Neural cell (in vitro differentiated cells): Measurements from ENCODE around the gene GNG4. TPM values are rescaled to one million over a fixed set of nuclear protein-coding genes. Genes with fewer than 3 reads are reported as not detected.
"Not testable (repeated sequence)": the region's sequence is repeated elsewhere in the genome, so short reads cannot be mapped to it uniquely, and the experiment has no call there.

Experiments
- H2AFZ ChIP-seq: fragments of 200-600, 300-800 bp; sonication (generic), shearing (Covaris generic); 2 replicates; pipeline ENCODE4 v1.6.0; 2014; ENCODE audit warnings: low read depth, mild to moderate bottlenecking, antibody characterized with exemption, low read length, moderate library complexity
- H3F3A ChIP-seq: fragments of 200-600 bp; shearing (Covaris generic); 2 replicates; pipeline ENCODE4 v1.6.1; 2016; ENCODE audit warnings: mild to moderate bottlenecking, moderate library complexity, mixed read lengths, antibody characterized with exemption, low read length; ENCODE audit not compliant: insufficient read depth, poor library complexity, severe bottlenecking
- H3K27ac ChIP-seq: fragments of 200-600, 300-800 bp; sonication (generic), shearing (Covaris generic); 2 replicates; pipeline ENCODE4 v1.5.1; 2014; ENCODE audit warnings: mild to moderate bottlenecking, low read length, moderate library complexity
- H3K27me3 ChIP-seq: fragments of 300-800, 200-600 bp; sonication (generic), shearing (Covaris generic); 2 replicates; pipeline ENCODE4 v1.6.0; 2014; ENCODE audit warnings: mild to moderate bottlenecking, low read depth, low read length, moderate library complexity; ENCODE audit not compliant: insufficient read depth
- H3K36me3 ChIP-seq: fragments of 300-800, 200-600 bp; sonication (generic), shearing (Covaris generic); 2 replicates; pipeline ENCODE4 v1.5.1; 2014; ENCODE audit warnings: mild to moderate bottlenecking, antibody characterized with exemption, low read length, moderate library complexity; ENCODE audit not compliant: insufficient read depth
- H3K4me2 ChIP-seq: fragments of 300-800, 200-600 bp; sonication (generic), shearing (Covaris generic); 2 replicates; pipeline ENCODE4 v1.6.0; 2014; ENCODE audit warnings: mild to moderate bottlenecking, low read length
- H3K4me3 ChIP-seq: fragments of 300-800, 200-600 bp; sonication (generic), shearing (Covaris generic); 2 replicates; pipeline ENCODE4 v1.5.1; 2014; ENCODE audit warnings: mild to moderate bottlenecking, low read length, moderate library complexity
- H3K79me2 ChIP-seq: fragments of 200-600 bp; shearing (Covaris generic); replicated peaks from 2 replicates; pipeline ENCODE4 v1.6.0; 2014; ENCODE audit warnings: mild to moderate bottlenecking, low read length, moderate library complexity; ENCODE audit not compliant: insufficient read depth
- H3K9ac ChIP-seq: fragments of 300-800, 200-600 bp; sonication (generic), shearing (Covaris generic); 2 replicates; pipeline ENCODE4 v1.6.1; 2016; ENCODE audit warnings: mild to moderate bottlenecking, low read length, mixed read lengths
- H3K9me2 ChIP-seq: fragments of 200-600 bp; shearing (Covaris generic); 2 replicates; pipeline ENCODE4 v1.6.1; 2016; ENCODE audit warnings: mild to moderate bottlenecking, low read length, mixed read lengths; ENCODE audit not compliant: insufficient read depth
- H3K9me3 ChIP-seq: fragments of 200-600, 300-800 bp; sonication (generic), shearing (Covaris generic); 2 replicates; pipeline ENCODE4 v1.6.1; 2016; ENCODE audit warnings: mild to moderate bottlenecking, mixed run types, low read length, moderate library complexity, mixed read lengths
- H4K20me1 ChIP-seq: fragments of 200-600 bp; shearing (Covaris generic); 2 replicates; pipeline ENCODE4 v1.6.1; 2016; ENCODE audit warnings: mild to moderate bottlenecking, mixed run types; ENCODE audit not compliant: insufficient read depth
- EP300 ChIP-seq: fragments of 450-650 bp; conservative IDR thresholded peaks from 2 replicates; pipeline ENCODE4 v1.6.1; 2014; ENCODE audit warnings: antibody characterized with exemption, mild to moderate bottlenecking, moderate library complexity; ENCODE audit not compliant: poor library complexity, severe bottlenecking
- EZH2 ChIP-seq: fragments of 200-600, 300-800 bp; shearing (Covaris generic), sonication (generic); IDR thresholded peaks from 2 replicates; pipeline ENCODE4 v1.6.1; 2014; ENCODE audit warnings: antibody characterized with exemption, low read length, borderline replicate concordance, mild to moderate bottlenecking; ENCODE audit not compliant: insufficient read depth, poor library complexity, severe bottlenecking
- MXI1 ChIP-seq: fragments of 450-650 bp; conservative IDR thresholded peaks from 2 replicates; pipeline ENCODE4 v1.6.1; 2014; ENCODE audit warnings: antibody characterized with exemption, mild to moderate bottlenecking; ENCODE audit not compliant: poor library complexity, severe bottlenecking
- POLR2AphosphoS5 ChIP-seq: IDR thresholded peaks from 2 replicates; pipeline ENCODE4 v1.6.1; 2012
- RAD21 ChIP-seq: fragments of 450-650 bp; conservative IDR thresholded peaks from 2 replicates; pipeline ENCODE4 v1.6.1; 2014; ENCODE audit warnings: antibody characterized with exemption, mild to moderate bottlenecking, moderate library complexity
- SMC3 ChIP-seq: fragments of 450-650 bp; conservative IDR thresholded peaks from 2 replicates; pipeline ENCODE4 v1.6.1; 2014; ENCODE audit warnings: antibody characterized with exemption, mild to moderate bottlenecking, moderate library complexity; ENCODE audit not compliant: poor library complexity
- TAF1 ChIP-seq: IDR thresholded peaks from 2 replicates; pipeline ENCODE4 v1.6.1; 2012; ENCODE audit warnings: low read depth
- polyA plus RNA-seq: library from polyadenylated mRNA; depleted of rRNA; stranded (reverse); fragments of >200 nt; gene quantifications from 2 replicates; pipeline ENCODE4 v1.2.3, GENCODE V29; 2014
- TF ChIP-seq, protein P1 (sequence below): fragments of 450-650 bp; IDR thresholded peaks from 2 replicates; pipeline ENCODE4 v1.5.1; 2014; ENCODE audit warnings: antibody characterized with exemption, mild to moderate bottlenecking, moderate library complexity; ENCODE audit not compliant: poor library complexity, severe bottlenecking
- TF ChIP-seq, protein P2 (sequence below): IDR thresholded peaks from 2 replicates; pipeline ENCODE4 v1.6.1; 2012; ENCODE audit warnings: borderline replicate concordance

Gene GNG4
- polyA plus RNA-seq, 1 donor from 2014 or later, result 63.2 TPM

DNA sequence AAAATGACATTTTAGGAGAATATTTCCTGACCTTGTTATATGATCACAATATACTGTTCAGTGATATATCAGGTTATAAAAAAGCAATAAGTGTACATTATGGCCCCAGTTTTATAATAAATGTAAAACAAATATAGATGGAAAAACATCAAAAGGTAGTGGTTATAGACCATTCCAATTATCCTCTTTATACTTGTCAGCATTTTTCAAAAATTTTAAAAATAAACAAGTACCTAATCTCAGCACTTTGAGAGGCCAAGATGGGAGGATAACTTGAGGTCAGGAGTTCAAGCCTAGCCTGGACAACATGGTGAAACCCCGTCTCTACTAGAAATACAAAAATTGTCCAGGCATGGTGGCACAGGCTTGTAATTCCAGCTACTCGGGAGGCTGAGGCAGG lies 75.7 kb downstream of the GNG4 start:
- Histone ChIP-seq H3K27ac (no peak overlapping the region), H3K4me3 (no peak overlapping the region), H3K9ac (no peak overlapping the region), H3K79me2 (no peaks in the 10 kb centered on the region), H4K20me1 (no peaks in the 10 kb centered on the region), H3K36me3 (no peaks in the 10 kb centered on the region), H3F3A (no peaks in the 10 kb centered on the region), H3K9me2 (no peaks in the 10 kb centered on the region), H2AFZ (no peak overlapping the region), H3K9me3 (no peaks in the 10 kb centered on the region), H3K4me2 (no peak overlapping the region), H3K27me3 (no peaks in the 10 kb centered on the region)
- no peak for TF ChIP-seq SMC3
- TF ChIP-seq POLR2AphosphoS5, result no peak
- TF ChIP-seq EZH2, result no peak
- TF ChIP-seq RAD21, result no peak
- TF ChIP-seq, protein P1, sequence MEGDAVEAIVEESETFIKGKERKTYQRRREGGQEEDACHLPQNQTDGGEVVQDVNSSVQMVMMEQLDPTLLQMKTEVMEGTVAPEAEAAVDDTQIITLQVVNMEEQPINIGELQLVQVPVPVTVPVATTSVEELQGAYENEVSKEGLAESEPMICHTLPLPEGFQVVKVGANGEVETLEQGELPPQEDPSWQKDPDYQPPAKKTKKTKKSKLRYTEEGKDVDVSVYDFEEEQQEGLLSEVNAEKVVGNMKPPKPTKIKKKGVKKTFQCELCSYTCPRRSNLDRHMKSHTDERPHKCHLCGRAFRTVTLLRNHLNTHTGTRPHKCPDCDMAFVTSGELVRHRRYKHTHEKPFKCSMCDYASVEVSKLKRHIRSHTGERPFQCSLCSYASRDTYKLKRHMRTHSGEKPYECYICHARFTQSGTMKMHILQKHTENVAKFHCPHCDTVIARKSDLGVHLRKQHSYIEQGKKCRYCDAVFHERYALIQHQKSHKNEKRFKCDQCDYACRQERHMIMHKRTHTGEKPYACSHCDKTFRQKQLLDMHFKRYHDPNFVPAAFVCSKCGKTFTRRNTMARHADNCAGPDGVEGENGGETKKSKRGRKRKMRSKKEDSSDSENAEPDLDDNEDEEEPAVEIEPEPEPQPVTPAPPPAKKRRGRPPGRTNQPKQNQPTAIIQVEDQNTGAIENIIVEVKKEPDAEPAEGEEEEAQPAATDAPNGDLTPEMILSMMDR, result no peak
- TF ChIP-seq EP300, result no peak
- no peak for TF ChIP-seq TAF1
- TF ChIP-seq MXI1, result no peak
- TF ChIP-seq, protein P2, sequence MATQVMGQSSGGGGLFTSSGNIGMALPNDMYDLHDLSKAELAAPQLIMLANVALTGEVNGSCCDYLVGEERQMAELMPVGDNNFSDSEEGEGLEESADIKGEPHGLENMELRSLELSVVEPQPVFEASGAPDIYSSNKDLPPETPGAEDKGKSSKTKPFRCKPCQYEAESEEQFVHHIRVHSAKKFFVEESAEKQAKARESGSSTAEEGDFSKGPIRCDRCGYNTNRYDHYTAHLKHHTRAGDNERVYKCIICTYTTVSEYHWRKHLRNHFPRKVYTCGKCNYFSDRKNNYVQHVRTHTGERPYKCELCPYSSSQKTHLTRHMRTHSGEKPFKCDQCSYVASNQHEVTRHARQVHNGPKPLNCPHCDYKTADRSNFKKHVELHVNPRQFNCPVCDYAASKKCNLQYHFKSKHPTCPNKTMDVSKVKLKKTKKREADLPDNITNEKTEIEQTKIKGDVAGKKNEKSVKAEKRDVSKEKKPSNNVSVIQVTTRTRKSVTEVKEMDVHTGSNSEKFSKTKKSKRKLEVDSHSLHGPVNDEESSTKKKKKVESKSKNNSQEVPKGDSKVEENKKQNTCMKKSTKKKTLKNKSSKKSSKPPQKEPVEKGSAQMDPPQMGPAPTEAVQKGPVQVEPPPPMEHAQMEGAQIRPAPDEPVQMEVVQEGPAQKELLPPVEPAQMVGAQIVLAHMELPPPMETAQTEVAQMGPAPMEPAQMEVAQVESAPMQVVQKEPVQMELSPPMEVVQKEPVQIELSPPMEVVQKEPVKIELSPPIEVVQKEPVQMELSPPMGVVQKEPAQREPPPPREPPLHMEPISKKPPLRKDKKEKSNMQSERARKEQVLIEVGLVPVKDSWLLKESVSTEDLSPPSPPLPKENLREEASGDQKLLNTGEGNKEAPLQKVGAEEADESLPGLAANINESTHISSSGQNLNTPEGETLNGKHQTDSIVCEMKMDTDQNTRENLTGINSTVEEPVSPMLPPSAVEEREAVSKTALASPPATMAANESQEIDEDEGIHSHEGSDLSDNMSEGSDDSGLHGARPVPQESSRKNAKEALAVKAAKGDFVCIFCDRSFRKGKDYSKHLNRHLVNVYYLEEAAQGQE, result no peak

DNA sequence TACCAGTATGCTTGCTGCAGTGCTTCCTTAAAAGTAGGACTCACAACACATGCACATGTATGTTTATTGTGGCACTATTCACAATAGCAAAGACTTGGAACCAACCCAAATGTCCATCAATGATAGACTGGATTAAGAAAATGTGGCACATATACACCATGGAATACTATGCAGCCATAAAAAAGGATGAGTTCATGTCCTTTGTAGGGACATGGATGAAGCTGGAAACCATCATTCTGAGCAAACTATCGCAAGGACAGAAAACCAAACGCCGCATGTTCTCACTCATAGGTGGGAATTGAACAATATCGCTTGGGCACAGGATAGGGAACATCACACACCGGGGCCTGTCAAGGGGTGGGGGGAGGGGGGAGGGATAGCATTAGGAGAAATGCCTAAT lies 76.6 kb downstream of the GNG4 start:
- not testable (repeated sequence) for H4K20me1 ChIP-seq

DNA sequence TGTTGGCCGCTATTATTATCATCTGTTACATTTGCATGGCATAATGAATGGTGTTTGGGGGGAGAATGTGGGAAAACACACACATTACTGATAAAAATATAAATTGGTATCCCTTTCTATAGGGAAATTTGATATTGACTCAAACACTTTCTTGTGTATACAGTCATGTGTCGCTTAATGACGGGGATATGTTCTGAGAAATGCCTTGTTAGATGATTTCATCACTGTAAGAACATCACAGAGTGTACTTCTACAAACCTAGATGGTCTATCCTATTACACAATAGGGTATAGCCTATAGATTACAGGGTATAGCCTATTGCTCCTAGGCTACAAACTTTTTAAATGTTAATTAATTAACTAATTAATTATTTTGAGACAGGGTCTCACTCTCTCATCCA lies 78.1 kb downstream of the GNG4 start:
- H3K4me3 ChIP-seq, result no peak overlapping the region
- H3K79me2 ChIP-seq, result no peaks in the 10 kb centered on the region
- H3K36me3 ChIP-seq, result no peaks in the 10 kb centered on the region
- H3F3A ChIP-seq, result no peaks in the 10 kb centered on the region
- H3K9me3 ChIP-seq, result no peaks in the 10 kb centered on the region
- H4K20me1 ChIP-seq, result no peaks in the 10 kb centered on the region
- no peak overlapping the region for H2AFZ ChIP-seq
- H3K9me2 ChIP-seq, result no peaks in the 10 kb centered on the region
- no peak overlapping the region for H3K4me2 ChIP-seq
- H3K27ac ChIP-seq, result no peak overlapping the region
- no peaks in the 10 kb centered on the region for H3K27me3 ChIP-seq
- H3K9ac ChIP-seq, result no peak overlapping the region
- TF ChIP-seq SMC3 (no peak), EP300 (no peak), EZH2 (no peak), RAD21 (no peak)
- TF ChIP-seq, protein P1, result no peak

More for the DNA sequence above, 76.6 kb downstream of the GNG4 start:
- not testable (repeated sequence) for H3K9me3 ChIP-seq, H3K27ac ChIP-seq, H3K9ac ChIP-seq, H3K27me3 ChIP-seq, H3K9me2 ChIP-seq, H3K4me2 ChIP-seq, H3K4me3 ChIP-seq, H3K36me3 ChIP-seq, H3F3A ChIP-seq, H2AFZ ChIP-seq, H3K79me2 ChIP-seq
